ENCODE measurements around the gene ETV1.

ETV1 gene

GRCh38 chr7:13948019-13948801 lies 41.3 kb downstream of the ETV1 start:
- no peak for DNase-seq (ENCODE audit: low read depth)
- no peak for TF ChIP-seq MYC (IDR thresholded peaks at IDR 0.05; ENCODE audit: low read depth, low read length)
- no peak for TF ChIP-seq MAX (IDR thresholded peaks at IDR 0.05; ENCODE audit: low read depth, low read length)
- TF ChIP-seq CTCF (IDR thresholded peaks at IDR 0.05; ENCODE audit: low read depth, low read length): no peak
- no peak for TF ChIP-seq POLR2A (IDR thresholded peaks at IDR 0.05; ENCODE audit: extremely low read depth, insufficient read length)

GRCh38 chr7:13947535-13947934 lies 41.9 kb downstream of the ETV1 start:
- no peak for TF ChIP-seq CTCF (IDR thresholded peaks at IDR 0.05; ENCODE audit: low read depth, low read length)
- TF ChIP-seq MAX (IDR thresholded peaks at IDR 0.05; ENCODE audit: low read depth, low read length): no peak
- TF ChIP-seq POLR2A (IDR thresholded peaks at IDR 0.05; ENCODE audit: extremely low read depth, insufficient read length): no peak
- TF ChIP-seq MYC (IDR thresholded peaks at IDR 0.05; ENCODE audit: low read depth, low read length): no peak

More at GRCh38 chr7:13948019-13948801, 41.3 kb downstream of the ETV1 start:
- H3K4me3 ChIP-seq (ENCODE audit: low read depth, low read length): no peak overlapping the region

GRCh38 chr7:13946181-13946580 lies 43.3 kb downstream of the ETV1 start:
- H3K4me3 ChIP-seq (ENCODE audit: low read depth, low read length): no peak overlapping the region
- no peak for DNase-seq (ENCODE audit: low read depth)
- TF ChIP-seq MYC (IDR thresholded peaks at IDR 0.05; ENCODE audit: low read depth, low read length) (no peak), MAX (IDR thresholded peaks at IDR 0.05; ENCODE audit: low read depth, low read length) (no peak), CTCF (IDR thresholded peaks at IDR 0.05; ENCODE audit: low read depth, low read length) (no peak), POLR2A (IDR thresholded peaks at IDR 0.05; ENCODE audit: extremely low read depth, insufficient read length) (no peak)

More at GRCh38 chr7:13947535-13947934, 41.9 kb downstream of the ETV1 start:
- DNase-seq (ENCODE audit: low read depth): no peak
- no peak overlapping the region for H3K4me3 ChIP-seq (ENCODE audit: low read depth, low read length)

GRCh38 chr7:13945670-13946069 lies 43.8 kb downstream of the ETV1 start:
- no peak for DNase-seq (ENCODE audit: low read depth)
- no peak overlapping the region for H3K4me3 ChIP-seq (ENCODE audit: low read depth, low read length)
- no peak for TF ChIP-seq MYC (IDR thresholded peaks at IDR 0.05; ENCODE audit: low read depth, low read length)
- TF ChIP-seq CTCF (IDR thresholded peaks at IDR 0.05; ENCODE audit: low read depth, low read length): no peak
- no peak for TF ChIP-seq POLR2A (IDR thresholded peaks at IDR 0.05; ENCODE audit: extremely low read depth, insufficient read length)
- TF ChIP-seq MAX (IDR thresholded peaks at IDR 0.05; ENCODE audit: low read depth, low read length): no peak

- DNase-seq (ENCODE audit: low read depth): no peak
- no peak overlapping the region for H3K4me3 ChIP-seq (ENCODE audit: low read depth, low read length)
- no peak for TF ChIP-seq POLR2A (IDR thresholded peaks at IDR 0.05; ENCODE audit: extremely low read depth, insufficient read length)
- TF ChIP-seq MYC (IDR thresholded peaks at IDR 0.05; ENCODE audit: low read depth, low read length): no peak
- TF ChIP-seq MAX (IDR thresholded peaks at IDR 0.05; ENCODE audit: low read depth, low read length): no peak
- no peak for TF ChIP-seq CTCF (IDR thresholded peaks at IDR 0.05; ENCODE audit: low read depth, low read length)
Measured at GRCh38 chr7:13933536-13933935, 55.9 kb downstream of the ETV1 start.

All from NB4 (cell line).